MCF 10A (cell line): ENCODE measurements around the gene TMEM147. TPM values are rescaled to one million over a fixed set of nuclear protein-coding genes. Genes with fewer than 3 reads are reported as not detected.

ENCODE experiments used
- BruUV-seq: library from RNA; stranded (reverse); fragments of 400-500 nt; replicated peaks from 2 replicates; lab custom pipeline; 2021; lab: Mats Ljungman, UMichigan
- CTCF ChIA-PET: fragments of 300-600 bp; sonication (Branson Sonifier 250); formaldehyde crosslinking; extraction: SDS; loops from one replicate; lab custom pipeline; 2021; ENCODE audit warnings: antibody characterized with exemption, inconsistent platforms; lab: Yijun Ruan, JAX
- POLR2A ChIA-PET: fragments of 300-600, 350-650 bp; sonication (Branson Sonifier 250); formaldehyde crosslinking; extraction: SDS; loops from one replicate; lab custom pipeline; 2020; ENCODE audit warnings: antibody characterized with exemption, inconsistent platforms; lab: Yijun Ruan, JAX
- DNase-seq: peaks from one replicate; pipeline ENCODE4 v3.0.0-alpha.2; 2018; ENCODE audit not compliant: unreplicated experiment
- H3K27ac Mint-ChIP-seq: one replicate; pipeline ENCODE4 v1.8.0; 2022; ENCODE audit warnings: mild to moderate bottlenecking, low read depth, mixed read lengths; ENCODE audit not compliant: unreplicated experiment
- H3K27me3 Mint-ChIP-seq: one replicate; pipeline ENCODE4 v1.8.0; 2022; ENCODE audit warnings: mixed read lengths; ENCODE audit not compliant: insufficient read depth, unreplicated experiment
- H3K36me3 Mint-ChIP-seq: one replicate; pipeline ENCODE4 v1.8.0; 2022; ENCODE audit warnings: mild to moderate bottlenecking, moderate library complexity, mixed read lengths; ENCODE audit not compliant: insufficient read depth, unreplicated experiment
- H3K4me1 Mint-ChIP-seq: one replicate; pipeline ENCODE4 v1.8.0; 2022; ENCODE audit warnings: mixed read lengths; ENCODE audit not compliant: insufficient read depth, unreplicated experiment
- H3K4me3 Mint-ChIP-seq: one replicate; pipeline ENCODE4 v1.8.0; 2022; ENCODE audit warnings: mild to moderate bottlenecking, moderate library complexity, mixed read lengths; ENCODE audit not compliant: unreplicated experiment
- H3K9me3 Mint-ChIP-seq: one replicate; pipeline ENCODE4 v1.8.0; 2022; ENCODE audit warnings: mixed read lengths; ENCODE audit not compliant: unreplicated experiment
- intact Hi-C: fragments of 100-400 bp; cut with micrococcal nuclease; formaldehyde crosslinking; loops from 2 replicates; pipeline ENCODE4 v1.14.1; 2022
- total RNA-seq: library from RNA; stranded (reverse); gene quantifications from 2 replicates; pipeline ENCODE4 v1.2.3, GENCODE V29; 2022
- TF ChIP-seq, protein P1 (sequence below): fragments of 200-600 bp; IDR thresholded peaks from one replicate; pipeline ENCODE4 v1.8.0; 2022; ENCODE audit warnings: antibody characterized with exemption, mild to moderate bottlenecking; ENCODE audit not compliant: unreplicated experiment

TMEM147 gene
- total RNA-seq, 1 experiment from 2014 or later: 110 TPM

GRCh38 chr19:35558400-35559280, 13.2 kb downstream of the TMEM147 start:
- no peaks in the 10 kb centered on the region for H3K4me1 Mint-ChIP-seq
- no peak overlapping the region for H3K27ac Mint-ChIP-seq
- intact Hi-C loops: no loop called here
- no peak overlapping the region for H3K4me3 Mint-ChIP-seq
- peaks cover 41% of the 10 kb centered on the region for H3K27me3 Mint-ChIP-seq
- no peaks in the 10 kb centered on the region for H3K9me3 Mint-ChIP-seq
- no peaks in the 10 kb centered on the region for H3K36me3 Mint-ChIP-seq
- POLR2A ChIA-PET: no interaction called here
- TF ChIP-seq, protein P1, sequence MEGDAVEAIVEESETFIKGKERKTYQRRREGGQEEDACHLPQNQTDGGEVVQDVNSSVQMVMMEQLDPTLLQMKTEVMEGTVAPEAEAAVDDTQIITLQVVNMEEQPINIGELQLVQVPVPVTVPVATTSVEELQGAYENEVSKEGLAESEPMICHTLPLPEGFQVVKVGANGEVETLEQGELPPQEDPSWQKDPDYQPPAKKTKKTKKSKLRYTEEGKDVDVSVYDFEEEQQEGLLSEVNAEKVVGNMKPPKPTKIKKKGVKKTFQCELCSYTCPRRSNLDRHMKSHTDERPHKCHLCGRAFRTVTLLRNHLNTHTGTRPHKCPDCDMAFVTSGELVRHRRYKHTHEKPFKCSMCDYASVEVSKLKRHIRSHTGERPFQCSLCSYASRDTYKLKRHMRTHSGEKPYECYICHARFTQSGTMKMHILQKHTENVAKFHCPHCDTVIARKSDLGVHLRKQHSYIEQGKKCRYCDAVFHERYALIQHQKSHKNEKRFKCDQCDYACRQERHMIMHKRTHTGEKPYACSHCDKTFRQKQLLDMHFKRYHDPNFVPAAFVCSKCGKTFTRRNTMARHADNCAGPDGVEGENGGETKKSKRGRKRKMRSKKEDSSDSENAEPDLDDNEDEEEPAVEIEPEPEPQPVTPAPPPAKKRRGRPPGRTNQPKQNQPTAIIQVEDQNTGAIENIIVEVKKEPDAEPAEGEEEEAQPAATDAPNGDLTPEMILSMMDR: no peak
- CTCF ChIA-PET: interaction anchor here (0.8 to 2.6 kb wide), 3 partner anchors 10 to 63 kb away, joined by 4 to 15 read pairs (median 5); no protein-coding TSS in a partner anchor
- BruUV-seq: no TSS peak
- no peak for DNase-seq

DNA sequence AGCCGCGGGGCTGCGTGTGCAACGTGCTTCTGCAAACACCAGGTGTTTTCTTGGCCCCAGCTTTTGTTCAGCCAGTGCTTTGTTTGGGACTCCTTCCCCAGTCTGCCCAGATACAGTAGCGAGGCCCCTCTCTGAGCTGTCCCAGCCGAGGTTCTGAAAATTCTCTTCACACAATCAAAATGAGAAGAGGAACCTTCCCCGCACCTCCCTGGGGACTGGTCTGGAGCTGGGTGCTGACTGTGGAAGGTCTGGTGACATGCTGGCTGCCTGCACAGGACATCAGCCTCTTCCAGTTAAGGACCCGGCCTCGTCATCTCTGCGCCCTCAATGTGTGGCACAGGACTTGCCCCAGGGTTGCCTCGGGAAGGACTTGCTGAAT, 13.8 kb downstream of the TMEM147 start:
- Mint-ChIP-seq H3K4me3 (no peak overlapping the region), H3K4me1 (no peaks in the 10 kb centered on the region), H3K27ac (no peak overlapping the region), H3K36me3 (no peaks in the 10 kb centered on the region), H3K27me3 (peaks cover 41% of the 10 kb centered on the region), H3K9me3 (no peaks in the 10 kb centered on the region)
- intact Hi-C loops: no loop called here
- CTCF ChIA-PET: interaction anchor here (2.6 kb wide), 1 partner anchor 11 kb away, joined by 15 read pairs; no protein-coding TSS in a partner anchor
- BruUV-seq: no TSS peak
- TF ChIP-seq, protein P1: no peak
- POLR2A ChIA-PET: no interaction called here
- DNase-seq: no peak

DNA sequence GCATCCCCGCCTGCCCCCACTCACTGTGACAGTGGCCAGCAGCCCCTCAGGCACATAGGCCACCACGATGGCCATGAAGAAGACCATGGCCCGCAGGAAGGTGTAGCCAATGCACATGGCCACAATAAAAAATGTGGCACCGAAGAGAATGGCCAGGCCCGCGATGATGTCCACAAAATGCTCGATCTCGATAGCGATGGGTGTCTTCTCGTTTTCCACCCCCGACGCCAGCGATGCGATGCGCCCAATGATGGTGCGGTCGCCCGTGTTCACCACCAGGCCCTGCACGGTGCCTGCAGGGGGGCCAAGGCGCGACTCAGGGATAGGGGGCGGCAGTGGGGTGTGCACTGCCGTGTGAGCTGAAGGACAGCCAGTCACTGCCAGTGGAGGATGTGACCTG, 14.4 kb downstream of the TMEM147 start:
- Mint-ChIP-seq H3K36me3 (no peaks in the 10 kb centered on the region), H3K27me3 (peaks cover 41% of the 10 kb centered on the region), H3K4me1 (no peaks in the 10 kb centered on the region), H3K4me3 (no peak overlapping the region), H3K27ac (no peak overlapping the region), H3K9me3 (no peaks in the 10 kb centered on the region)
- TF ChIP-seq, protein P1: no peak
- CTCF ChIA-PET: interaction anchor here (2.6 kb wide), 1 partner anchor 11 kb away, joined by 15 read pairs; no protein-coding TSS in a partner anchor
- intact Hi-C loops: no loop called here
- DNase-seq: no peak
- no TSS peak for BruUV-seq
- POLR2A ChIA-PET: no interaction called here

DNA sequence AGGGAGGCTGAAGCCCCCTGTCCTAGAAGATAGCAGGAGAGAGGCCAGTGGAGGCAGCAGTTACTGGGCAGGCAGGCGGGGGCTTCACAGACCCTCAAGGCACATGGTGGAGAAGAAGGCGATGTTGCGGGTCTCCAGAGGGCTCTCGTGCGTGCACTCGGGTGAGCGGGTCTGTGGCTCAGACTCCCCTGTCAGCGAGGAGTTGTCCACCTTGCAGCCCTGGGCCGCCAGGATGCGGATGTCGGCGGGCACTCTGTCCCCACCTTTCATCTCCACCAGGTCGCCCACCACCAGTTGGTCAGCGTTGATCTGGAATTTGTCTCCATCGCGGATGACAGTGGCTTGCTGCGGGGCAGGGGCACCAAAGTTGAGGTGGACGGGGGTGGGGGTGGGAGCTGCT, 14.8 kb downstream of the TMEM147 start:
- peaks cover 41% of the 10 kb centered on the region for H3K27me3 Mint-ChIP-seq
- H3K36me3 Mint-ChIP-seq: no peaks in the 10 kb centered on the region
- DNase-seq: no peak
- ChIA-PET POLR2A (interaction anchor here (0.8 kb wide), 1 partner anchor 22 kb away, joined by 3 read pairs; no protein-coding TSS in a partner anchor), CTCF (interaction anchor here (2.6 kb wide), 1 partner anchor 12 kb away, joined by 15 read pairs; no protein-coding TSS in a partner anchor)
- H3K4me1 Mint-ChIP-seq: no peaks in the 10 kb centered on the region
- no TSS peak for BruUV-seq
- TF ChIP-seq, protein P1: no peak
- no peaks in the 10 kb centered on the region for H3K9me3 Mint-ChIP-seq
- H3K4me3 Mint-ChIP-seq: no peak overlapping the region
- no peak overlapping the region for H3K27ac Mint-ChIP-seq
- intact Hi-C loops: no loop called here
